Measurements from ENCODE around the gene MORN4. TPM values are rescaled to one million over a fixed set of nuclear protein-coding genes. Genes with fewer than 3 reads are reported as not detected.
"Not testable (repeated sequence)": the region's sequence is repeated elsewhere in the genome, so short reads cannot be mapped to it uniquely, and the experiment has no call there.

Gene MORN4
- total RNA-seq, 2 donors from 2014 or later, result 0.79 to 2.4 TPM

GRCh38 chr10:97578171-97578844 is 55.0 kb downstream of the MORN4 start:
- ATAC-seq (replicated peaks), result no peak
- Mint-ChIP-seq H3K4me3 (no peak overlapping the region), H3K36me3 (ENCODE audit: low read depth) (no peaks in the 10 kb centered on the region), H3K9me3 (no peaks in the 10 kb centered on the region), H3K4me1 (no peaks in the 10 kb centered on the region), H3K27me3 (no peaks in the 10 kb centered on the region), H3K27ac (no peak overlapping the region)

- H3K27ac Mint-ChIP-seq, result no peak overlapping the region
Measured at GRCh38 chr10:97577701-97578100, 55.6 kb downstream of the MORN4 start.

GRCh38 chr10:97576487-97576886 is 56.8 kb downstream of the MORN4 start:
- not testable (repeated sequence) for H3K36me3 Mint-ChIP-seq (ENCODE audit: low read depth); H3K9me3 Mint-ChIP-seq; ATAC-seq (replicated peaks); H3K27me3 Mint-ChIP-seq; H3K4me3 Mint-ChIP-seq; H3K4me1 Mint-ChIP-seq; H3K27ac Mint-ChIP-seq

More at GRCh38 chr10:97577701-97578100, 55.6 kb downstream of the MORN4 start:
- no peak for ATAC-seq (replicated peaks)
- H3K4me3 Mint-ChIP-seq, result no peak overlapping the region
- H3K36me3 Mint-ChIP-seq (ENCODE audit: low read depth), result no peaks in the 10 kb centered on the region
- no peaks in the 10 kb centered on the region for H3K9me3 Mint-ChIP-seq
- H3K27me3 Mint-ChIP-seq, result no peaks in the 10 kb centered on the region
- no peaks in the 10 kb centered on the region for H3K4me1 Mint-ChIP-seq

GRCh38 chr10:97575127-97575668 is 58.1 kb downstream of the MORN4 start:
- Mint-ChIP-seq H3K27me3 (no peaks in the 10 kb centered on the region), H3K36me3 (ENCODE audit: low read depth) (no peaks in the 10 kb centered on the region), H3K9me3 (no peaks in the 10 kb centered on the region), H3K4me3 (no peak overlapping the region), H3K4me1 (no peaks in the 10 kb centered on the region), H3K27ac (no peak overlapping the region)
- no peak for ATAC-seq (replicated peaks)

- H3K27me3 Mint-ChIP-seq, result no peaks in the 10 kb centered on the region
Measured at GRCh38 chr10:97574374-97575126, 58.8 kb downstream of the MORN4 start.

GRCh38 chr10:97573672-97574071 is 59.6 kb downstream of the MORN4 start:
- no peaks in the 10 kb centered on the region for H3K4me1 Mint-ChIP-seq
- ATAC-seq (replicated peaks), result peak; percentile 51
- H3K27me3 Mint-ChIP-seq, result no peaks in the 10 kb centered on the region
- no peak overlapping the region for H3K4me3 Mint-ChIP-seq
- H3K9me3 Mint-ChIP-seq, result no peaks in the 10 kb centered on the region
- H3K36me3 Mint-ChIP-seq (ENCODE audit: low read depth), result no peaks in the 10 kb centered on the region
- H3K27ac Mint-ChIP-seq, result no peak overlapping the region

More at GRCh38 chr10:97574374-97575126, 58.8 kb downstream of the MORN4 start:
- Mint-ChIP-seq H3K36me3 (ENCODE audit: low read depth) (no peaks in the 10 kb centered on the region), H3K9me3 (no peaks in the 10 kb centered on the region), H3K4me3 (no peak overlapping the region), H3K27ac (no peak overlapping the region), H3K4me1 (no peaks in the 10 kb centered on the region)
- no peak for ATAC-seq (replicated peaks)

- Mint-ChIP-seq H3K36me3 (ENCODE audit: low read depth) (no peaks in the 10 kb centered on the region), H3K4me1 (no peaks in the 10 kb centered on the region), H3K27ac (no peak overlapping the region), H3K9me3 (no peaks in the 10 kb centered on the region), H3K27me3 (no peaks in the 10 kb centered on the region), H3K4me3 (no peak overlapping the region)
- no peak for ATAC-seq (replicated peaks)
Measured at GRCh38 chr10:97573021-97573420, 60.3 kb downstream of the MORN4 start.

- no peaks in the 10 kb centered on the region for H3K9me3 Mint-ChIP-seq
- no peaks in the 10 kb centered on the region for H3K4me1 Mint-ChIP-seq
- no peaks in the 10 kb centered on the region for H3K27me3 Mint-ChIP-seq
- ATAC-seq (replicated peaks), result peak; percentile 59
- H3K36me3 Mint-ChIP-seq (ENCODE audit: low read depth), result no peaks in the 10 kb centered on the region
- no peak within 1 kb of the TSS for H3K4me3 Mint-ChIP-seq
- H3K27ac Mint-ChIP-seq, result no peak within 1 kb of the TSS
Measured at GRCh38 chr10:97572214-97572989, 60.9 kb downstream of the MORN4 start, which contains the start of gene ANKRD2. Gene ANKRD2 (plus strand): TSS chr10:97572779. CDS start chr10:97572789, 10 bp downstream.

- H3K27me3 Mint-ChIP-seq, result no peaks in the 10 kb centered on the region
- H3K4me3 Mint-ChIP-seq, result no peak overlapping the region
- H3K9me3 Mint-ChIP-seq, result no peaks in the 10 kb centered on the region
- no peaks in the 10 kb centered on the region for H3K36me3 Mint-ChIP-seq (ENCODE audit: low read depth)
- no peaks in the 10 kb centered on the region for H3K4me1 Mint-ChIP-seq
- no peak overlapping the region for H3K27ac Mint-ChIP-seq
- no peak for ATAC-seq (replicated peaks)
Measured at GRCh38 chr10:97571622-97572021, 61.7 kb downstream of the MORN4 start.

- no peaks in the 10 kb centered on the region for H3K4me1 Mint-ChIP-seq
- no peak overlapping the region for H3K4me3 Mint-ChIP-seq
- no peaks in the 10 kb centered on the region for H3K36me3 Mint-ChIP-seq (ENCODE audit: low read depth)
- H3K27ac Mint-ChIP-seq, result no peak overlapping the region
- H3K27me3 Mint-ChIP-seq, result no peaks in the 10 kb centered on the region
- H3K9me3 Mint-ChIP-seq, result no peaks in the 10 kb centered on the region
- ATAC-seq (replicated peaks), result no peak
Measured at GRCh38 chr10:97570789-97571471, 62.4 kb downstream of the MORN4 start.

GRCh38 chr10:97570146-97570788 is 63.0 kb downstream of the MORN4 start:
- no peaks in the 10 kb centered on the region for H3K4me1 Mint-ChIP-seq
- H3K27ac Mint-ChIP-seq, result no peak overlapping the region
- no peaks in the 10 kb centered on the region for H3K36me3 Mint-ChIP-seq (ENCODE audit: low read depth)
- ATAC-seq (replicated peaks), result no peak
- no peaks in the 10 kb centered on the region for H3K27me3 Mint-ChIP-seq
- no peak overlapping the region for H3K4me3 Mint-ChIP-seq
- no peaks in the 10 kb centered on the region for H3K9me3 Mint-ChIP-seq

GRCh38 chr10:97567891-97568290 is 65.4 kb downstream of the MORN4 start:
- Mint-ChIP-seq H3K9me3 (no peaks in the 10 kb centered on the region), H3K36me3 (ENCODE audit: low read depth) (no peaks in the 10 kb centered on the region), H3K4me3 (no peak overlapping the region), H3K4me1 (no peaks in the 10 kb centered on the region), H3K27ac (no peak overlapping the region), H3K27me3 (no peaks in the 10 kb centered on the region)
- ATAC-seq (replicated peaks), result no peak

- Mint-ChIP-seq H3K27me3 (no peaks in the 10 kb centered on the region), H3K27ac (no peak overlapping the region), H3K4me3 (no peak overlapping the region), H3K4me1 (no peaks in the 10 kb centered on the region), H3K36me3 (ENCODE audit: low read depth) (no peaks in the 10 kb centered on the region), H3K9me3 (no peaks in the 10 kb centered on the region)
- peak; percentile 83 for ATAC-seq (replicated peaks)
Measured at GRCh38 chr10:97566336-97566996, 66.8 kb downstream of the MORN4 start.
